GM12891 (cell line): ENCODE measurements around the gene LSM7.
"Not testable (repeated sequence)": the region's sequence is repeated elsewhere in the genome, so short reads cannot be mapped to it uniquely, and the experiment has no call there.

Experiments used
- DNase-seq: peaks from one replicate; pipeline ENCODE4 v3.0.0; 2011; ENCODE audit warnings: low spot score; ENCODE audit not compliant: insufficient read length
- FAIRE-seq: peaks from 2 replicates; lab custom pipeline; 2011; peaks lifted over from hg19 to GRCh38; lab: Jason Lieb, UNC
- PAX5 ChIP-seq: IDR thresholded peaks from 2 replicates; pipeline ENCODE4 v1.6.1; 2011; ENCODE audit warnings: low read length, moderate library complexity, mild to moderate bottlenecking; ENCODE audit not compliant: insufficient read depth, severe bottlenecking
- POLR2A ChIP-seq: IDR thresholded peaks from 2 replicates; pipeline ENCODE4 v1.6.1; 2011; ENCODE audit warnings: low read depth, low read length, control low read depth
- POLR2AphosphoS5 ChIP-seq: IDR thresholded peaks from 2 replicates; pipeline ENCODE4 v1.6.1; 2011; ENCODE audit warnings: low read depth, low read length, control low read depth
- POU2F2 ChIP-seq: IDR thresholded peaks from 2 replicates; pipeline ENCODE4 v1.6.1; 2011; ENCODE audit warnings: low read depth, mild to moderate bottlenecking, control low read depth, low read length, moderate library complexity
- SPI1 ChIP-seq: IDR thresholded peaks from 2 replicates; pipeline ENCODE4 v1.6.1; 2011; ENCODE audit warnings: low read depth, low read length, control low read depth
- TAF1 ChIP-seq: IDR thresholded peaks from 2 replicates; pipeline ENCODE4 v1.6.1; 2011; ENCODE audit warnings: low read depth, low read length, control low read depth

LSM7 gene

GRCh38 chr19:2354670-2355069, 26.3 kb upstream of the LSM7 start:
- FAIRE-seq (no peak), DNase-seq (no peak)

GRCh38 chr19:2353887-2354592, 25.7 kb upstream of the LSM7 start:
- no peak for FAIRE-seq
- TF ChIP-seq SPI1 = no peak
- TF ChIP-seq POU2F2 = no peak
- no peak for TF ChIP-seq POLR2A
- TF ChIP-seq POLR2AphosphoS5 = no peak
- TF ChIP-seq TAF1 = no peak
- TF ChIP-seq PAX5 = no peak
- no peak for DNase-seq

More at GRCh38 chr19:2354670-2355069, 26.3 kb upstream of the LSM7 start:
- TF ChIP-seq PAX5 (no peak), POLR2AphosphoS5 (no peak), POU2F2 (no peak), TAF1 (no peak), POLR2A (no peak), SPI1 (no peak)

GRCh38 chr19:2353159-2353886, 24.9 kb upstream of the LSM7 start:
- DNase-seq = no peak
- FAIRE-seq = no peak
- no peak for TF ChIP-seq POLR2A
- no peak for TF ChIP-seq POLR2AphosphoS5
- TF ChIP-seq SPI1 = no peak
- TF ChIP-seq TAF1 = no peak
- TF ChIP-seq PAX5 = no peak
- TF ChIP-seq POU2F2 = no peak

GRCh38 chr19:2352121-2352520, 23.7 kb upstream of the LSM7 start:
- no peak for TF ChIP-seq POU2F2
- TF ChIP-seq TAF1 = no peak
- FAIRE-seq = no peak
- no peak for DNase-seq

GRCh38 chr19:2351591-2351990, 23.2 kb upstream of the LSM7 start:
- DNase-seq = no peak
- no peak for FAIRE-seq
- no peak for TF ChIP-seq PAX5
- TF ChIP-seq POLR2A = no peak
- TF ChIP-seq POLR2AphosphoS5 = no peak
- no peak for TF ChIP-seq SPI1
- TF ChIP-seq TAF1 = no peak
- TF ChIP-seq POU2F2 = no peak

GRCh38 chr19:2350656-2351055, 22.3 kb upstream of the LSM7 start:
- no peak for TF ChIP-seq SPI1
- TF ChIP-seq POU2F2 = no peak
- no peak for TF ChIP-seq TAF1
- no peak for TF ChIP-seq PAX5
- TF ChIP-seq POLR2AphosphoS5 = no peak
- no peak for TF ChIP-seq POLR2A
- DNase-seq = no peak
- no peak for FAIRE-seq

GRCh38 chr19:2349818-2350217, 21.4 kb upstream of the LSM7 start:
- DNase-seq = not testable (repeated sequence)
- FAIRE-seq = peak; percentile 35

GRCh38 chr19:2345794-2346663, 17.6 kb upstream of the LSM7 start:
- no peak for FAIRE-seq
- TF ChIP-seq POU2F2 (no peak), POLR2A (no peak), POLR2AphosphoS5 (no peak), TAF1 (no peak), PAX5 (no peak)

GRCh38 chr19:2345076-2345475, 16.7 kb upstream of the LSM7 start:
- DNase-seq (no peak), FAIRE-seq (no peak)
- TF ChIP-seq TAF1 = no peak
- TF ChIP-seq POU2F2 = no peak
- TF ChIP-seq POLR2AphosphoS5 = no peak
- TF ChIP-seq PAX5 = no peak
- no peak for TF ChIP-seq SPI1
- no peak for TF ChIP-seq POLR2A

More at GRCh38 chr19:2345794-2346663, 17.6 kb upstream of the LSM7 start:
- no peak for DNase-seq

- TF ChIP-seq POU2F2 (no peak), SPI1 (no peak), TAF1 (no peak), POLR2AphosphoS5 (no peak), PAX5 (no peak), POLR2A (no peak)
- DNase-seq (no peak), FAIRE-seq (no peak)
Measured at GRCh38 chr19:2344381-2344870, 16.0 kb upstream of the LSM7 start.
